ENCODE results near the gene KCNAB2.

DNA sequence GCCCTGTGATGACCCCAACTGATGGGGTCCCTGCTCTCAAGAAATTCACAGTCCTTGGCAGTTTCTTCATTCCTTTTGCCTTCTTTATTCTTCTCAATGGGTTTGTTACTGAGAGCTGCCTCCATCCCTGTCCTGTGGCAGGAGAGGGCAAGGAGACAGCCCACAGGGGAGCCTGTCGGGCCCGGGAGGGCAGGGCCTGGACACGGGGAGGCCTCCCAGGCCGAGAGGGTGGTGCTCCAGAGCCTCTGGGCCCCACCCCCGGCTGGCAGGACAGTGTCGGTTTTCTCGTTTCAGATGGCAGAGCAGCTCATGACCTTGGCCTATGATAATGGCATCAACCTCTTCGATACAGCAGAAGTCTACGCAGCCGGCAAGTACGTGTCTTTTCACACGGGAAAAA lies 36.2 kb downstream of the KCNAB2 start:
- TF ChIP-seq, protein P1, sequence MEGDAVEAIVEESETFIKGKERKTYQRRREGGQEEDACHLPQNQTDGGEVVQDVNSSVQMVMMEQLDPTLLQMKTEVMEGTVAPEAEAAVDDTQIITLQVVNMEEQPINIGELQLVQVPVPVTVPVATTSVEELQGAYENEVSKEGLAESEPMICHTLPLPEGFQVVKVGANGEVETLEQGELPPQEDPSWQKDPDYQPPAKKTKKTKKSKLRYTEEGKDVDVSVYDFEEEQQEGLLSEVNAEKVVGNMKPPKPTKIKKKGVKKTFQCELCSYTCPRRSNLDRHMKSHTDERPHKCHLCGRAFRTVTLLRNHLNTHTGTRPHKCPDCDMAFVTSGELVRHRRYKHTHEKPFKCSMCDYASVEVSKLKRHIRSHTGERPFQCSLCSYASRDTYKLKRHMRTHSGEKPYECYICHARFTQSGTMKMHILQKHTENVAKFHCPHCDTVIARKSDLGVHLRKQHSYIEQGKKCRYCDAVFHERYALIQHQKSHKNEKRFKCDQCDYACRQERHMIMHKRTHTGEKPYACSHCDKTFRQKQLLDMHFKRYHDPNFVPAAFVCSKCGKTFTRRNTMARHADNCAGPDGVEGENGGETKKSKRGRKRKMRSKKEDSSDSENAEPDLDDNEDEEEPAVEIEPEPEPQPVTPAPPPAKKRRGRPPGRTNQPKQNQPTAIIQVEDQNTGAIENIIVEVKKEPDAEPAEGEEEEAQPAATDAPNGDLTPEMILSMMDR (conservative IDR thresholded peaks at IDR 0.05; ENCODE audit: low read length): no peak
- TF ChIP-seq EZH2phosphoT487 (IDR thresholded peaks at IDR 0.05; ENCODE audit: borderline replicate concordance): no peak
